Measurements from ENCODE around the gene SYTL3.

DNA sequence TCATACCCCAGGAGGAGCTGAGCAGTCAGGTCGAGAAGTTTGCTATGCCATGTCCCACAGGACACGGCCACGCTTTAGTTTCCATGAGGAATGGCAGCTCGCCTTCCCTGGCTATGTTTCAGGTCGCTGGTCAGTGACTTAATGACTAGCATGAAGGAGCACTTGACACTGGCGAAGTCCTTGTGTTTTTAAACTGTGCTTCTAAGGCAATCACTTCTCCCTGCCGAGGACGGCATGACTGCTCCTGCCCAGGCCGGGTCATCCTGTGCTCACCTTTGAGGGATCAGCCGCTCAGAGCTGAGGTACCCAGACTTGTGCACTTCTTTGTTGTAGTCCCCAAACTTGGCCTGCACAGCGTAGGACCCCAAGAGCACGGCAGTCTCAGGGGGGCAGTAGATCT lies 135.2 kb downstream of the SYTL3 start:
- TF ChIP-seq, protein P1, sequence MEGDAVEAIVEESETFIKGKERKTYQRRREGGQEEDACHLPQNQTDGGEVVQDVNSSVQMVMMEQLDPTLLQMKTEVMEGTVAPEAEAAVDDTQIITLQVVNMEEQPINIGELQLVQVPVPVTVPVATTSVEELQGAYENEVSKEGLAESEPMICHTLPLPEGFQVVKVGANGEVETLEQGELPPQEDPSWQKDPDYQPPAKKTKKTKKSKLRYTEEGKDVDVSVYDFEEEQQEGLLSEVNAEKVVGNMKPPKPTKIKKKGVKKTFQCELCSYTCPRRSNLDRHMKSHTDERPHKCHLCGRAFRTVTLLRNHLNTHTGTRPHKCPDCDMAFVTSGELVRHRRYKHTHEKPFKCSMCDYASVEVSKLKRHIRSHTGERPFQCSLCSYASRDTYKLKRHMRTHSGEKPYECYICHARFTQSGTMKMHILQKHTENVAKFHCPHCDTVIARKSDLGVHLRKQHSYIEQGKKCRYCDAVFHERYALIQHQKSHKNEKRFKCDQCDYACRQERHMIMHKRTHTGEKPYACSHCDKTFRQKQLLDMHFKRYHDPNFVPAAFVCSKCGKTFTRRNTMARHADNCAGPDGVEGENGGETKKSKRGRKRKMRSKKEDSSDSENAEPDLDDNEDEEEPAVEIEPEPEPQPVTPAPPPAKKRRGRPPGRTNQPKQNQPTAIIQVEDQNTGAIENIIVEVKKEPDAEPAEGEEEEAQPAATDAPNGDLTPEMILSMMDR (IDR thresholded peaks at IDR 0.05): no peak
- TF ChIP-seq POLR2A (IDR thresholded peaks at IDR 0.05) (no peak), EP300 (IDR thresholded peaks at IDR 0.05) (no peak), POLR2AphosphoS5 (IDR thresholded peaks at IDR 0.05) (no peak)

All from suprapubic skin (tissue), 4 donors.